ENCODE results near the gene RNF115. TPM values are rescaled to one million over a fixed set of nuclear protein-coding genes. Genes with fewer than 3 reads are reported as not detected.

Gene RNF115
- polyA plus RNA-seq, 2 of the 4 experiments (the other 2 are of a cell fraction): 8.5 to 18.8 TPM

- peak; percentile 82 to 89 for ATAC-seq
- FAIRE-seq: no peak
- peak within 1 kb of the TSS; percentile 82 to 95 for H3K27ac ChIP-seq
- no peak for TF ChIP-seq CBX8 (IDR thresholded peaks at IDR 0.05)
- TF ChIP-seq SREBF2 (IDR thresholded peaks at IDR 0.05): no peak
- peak; percentile 57 to 66 for TF ChIP-seq RAD21 (conservative IDR thresholded peaks at IDR 0.05 in 1 of 2, IDR thresholded peaks at IDR 0.05 in 1 of 2)
- TF ChIP-seq RNF2 (IDR thresholded peaks at IDR 0.05; ENCODE audit: borderline replicate concordance, low read depth): no peak
- no peak for TF ChIP-seq CBX2 (IDR thresholded peaks at IDR 0.05; ENCODE audit: borderline replicate concordance, low read depth)
- TF ChIP-seq EHMT2 (IDR thresholded peaks at IDR 0.05; ENCODE audit: low read depth): no peak
- TF ChIP-seq, protein P1, sequence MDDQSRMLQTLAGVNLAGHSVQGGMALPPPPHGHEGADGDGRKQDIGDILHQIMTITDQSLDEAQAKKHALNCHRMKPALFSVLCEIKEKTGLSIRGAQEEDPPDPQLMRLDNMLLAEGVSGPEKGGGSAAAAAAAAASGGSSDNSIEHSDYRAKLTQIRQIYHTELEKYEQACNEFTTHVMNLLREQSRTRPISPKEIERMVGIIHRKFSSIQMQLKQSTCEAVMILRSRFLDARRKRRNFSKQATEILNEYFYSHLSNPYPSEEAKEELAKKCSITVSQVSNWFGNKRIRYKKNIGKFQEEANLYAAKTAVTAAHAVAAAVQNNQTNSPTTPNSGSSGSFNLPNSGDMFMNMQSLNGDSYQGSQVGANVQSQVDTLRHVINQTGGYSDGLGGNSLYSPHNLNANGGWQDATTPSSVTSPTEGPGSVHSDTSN (IDR thresholded peaks at IDR 0.05): 0 out of 2 replicates have a peak, but pooled peaks have one; percentile 26
- no peak for TF ChIP-seq KDM5A (IDR thresholded peaks at IDR 0.05)
- no peak for TF ChIP-seq CHD4 (IDR thresholded peaks at IDR 0.05; ENCODE audit: borderline replicate concordance)
- TF ChIP-seq, protein P2, sequence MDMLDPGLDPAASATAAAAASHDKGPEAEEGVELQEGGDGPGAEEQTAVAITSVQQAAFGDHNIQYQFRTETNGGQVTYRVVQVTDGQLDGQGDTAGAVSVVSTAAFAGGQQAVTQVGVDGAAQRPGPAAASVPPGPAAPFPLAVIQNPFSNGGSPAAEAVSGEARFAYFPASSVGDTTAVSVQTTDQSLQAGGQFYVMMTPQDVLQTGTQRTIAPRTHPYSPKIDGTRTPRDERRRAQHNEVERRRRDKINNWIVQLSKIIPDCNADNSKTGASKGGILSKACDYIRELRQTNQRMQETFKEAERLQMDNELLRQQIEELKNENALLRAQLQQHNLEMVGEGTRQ (IDR thresholded peaks at IDR 0.05): no peak
- TF ChIP-seq POLR2A (IDR thresholded peaks at IDR 0.05; ENCODE audit: low read length): peak; percentile 51
- TF ChIP-seq FOSL2 (IDR thresholded peaks at IDR 0.05): no peak
- no peak for TF ChIP-seq FOSL2 (CRISPR knock-in tag; IDR thresholded peaks at IDR 0.05)
- peak; percentile 92 for TF ChIP-seq CTCF (IDR thresholded peaks at IDR 0.05)
- peak; percentile 85 for TF ChIP-seq SMC3 (IDR thresholded peaks at IDR 0.05)
- TF ChIP-seq HOXA7 (CRISPR knock-in tag; IDR thresholded peaks at IDR 0.05): no peak
- no peak for TF ChIP-seq JUNB (IDR thresholded peaks at IDR 0.05)
- TF ChIP-seq MAFK (IDR thresholded peaks at IDR 0.05; ENCODE audit: partially characterized antibody): no peak
- no peak for TF ChIP-seq TP53 (CRISPR knock-in tag; IDR thresholded peaks at IDR 0.05)
- TF ChIP-seq GATA3 (IDR thresholded peaks at IDR 0.05; ENCODE audit: borderline replicate concordance): no peak
- no peak for TF ChIP-seq MAZ (IDR thresholded peaks at IDR 0.05; ENCODE audit: borderline replicate concordance, low read depth, low read length)
- no peak for TF ChIP-seq TFCP2L1 (CRISPR knock-in tag; IDR thresholded peaks at IDR 0.05)
- peak in 1 of 2 experiments; percentile 39; a peak in 1 of 5 replicates for TF ChIP-seq JUN (IDR thresholded peaks at IDR 0.05)
- no peak for TF ChIP-seq ZC3H11A (IDR thresholded peaks at IDR 0.05)
- no peak for TF ChIP-seq RARB (CRISPR knock-in tag; IDR thresholded peaks at IDR 0.05)
- TF ChIP-seq POLR2AphosphoS2 (conservative IDR thresholded peaks at IDR 0.05; ENCODE audit: low read length): peak; percentile 37; the same call in 1 of the 2 replicates
- TF ChIP-seq BHLHE40 (IDR thresholded peaks at IDR 0.05; ENCODE audit: low read depth, low read length): no peak
- TF ChIP-seq KDM1A (IDR thresholded peaks at IDR 0.05; ENCODE audit: low read depth): no peak
- TF ChIP-seq HES2 (IDR thresholded peaks at IDR 0.05): no peak
- no peak; the same call in 1 of the 2 replicates for TF ChIP-seq MYC (IDR thresholded peaks at IDR 0.05; ENCODE audit: borderline replicate concordance, low read length)
- TF ChIP-seq, protein P3, sequence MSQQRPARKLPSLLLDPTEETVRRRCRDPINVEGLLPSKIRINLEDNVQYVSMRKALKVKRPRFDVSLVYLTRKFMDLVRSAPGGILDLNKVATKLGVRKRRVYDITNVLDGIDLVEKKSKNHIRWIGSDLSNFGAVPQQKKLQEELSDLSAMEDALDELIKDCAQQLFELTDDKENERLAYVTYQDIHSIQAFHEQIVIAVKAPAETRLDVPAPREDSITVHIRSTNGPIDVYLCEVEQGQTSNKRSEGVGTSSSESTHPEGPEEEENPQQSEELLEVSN (IDR thresholded peaks at IDR 0.05; ENCODE audit: borderline replicate concordance, low read depth): peak; percentile 78
- peak; percentile 35 for TF ChIP-seq CHD2 (IDR thresholded peaks at IDR 0.05; ENCODE audit: low read length, partially characterized antibody)
- TF ChIP-seq ZNF302 (CRISPR knock-in tag; IDR thresholded peaks at IDR 0.05): no peak
- TF ChIP-seq, protein P4, sequence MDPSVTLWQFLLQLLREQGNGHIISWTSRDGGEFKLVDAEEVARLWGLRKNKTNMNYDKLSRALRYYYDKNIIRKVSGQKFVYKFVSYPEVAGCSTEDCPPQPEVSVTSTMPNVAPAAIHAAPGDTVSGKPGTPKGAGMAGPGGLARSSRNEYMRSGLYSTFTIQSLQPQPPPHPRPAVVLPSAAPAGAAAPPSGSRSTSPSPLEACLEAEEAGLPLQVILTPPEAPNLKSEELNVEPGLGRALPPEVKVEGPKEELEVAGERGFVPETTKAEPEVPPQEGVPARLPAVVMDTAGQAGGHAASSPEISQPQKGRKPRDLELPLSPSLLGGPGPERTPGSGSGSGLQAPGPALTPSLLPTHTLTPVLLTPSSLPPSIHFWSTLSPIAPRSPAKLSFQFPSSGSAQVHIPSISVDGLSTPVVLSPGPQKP (IDR thresholded peaks at IDR 0.05; ENCODE audit: low read depth, low read length): no peak
- TF ChIP-seq HEYL (CRISPR knock-in tag; IDR thresholded peaks at IDR 0.05): no peak
- TF ChIP-seq RCOR1 (IDR thresholded peaks at IDR 0.05; ENCODE audit: low read depth, low read length): no peak
- TF ChIP-seq, protein P5, sequence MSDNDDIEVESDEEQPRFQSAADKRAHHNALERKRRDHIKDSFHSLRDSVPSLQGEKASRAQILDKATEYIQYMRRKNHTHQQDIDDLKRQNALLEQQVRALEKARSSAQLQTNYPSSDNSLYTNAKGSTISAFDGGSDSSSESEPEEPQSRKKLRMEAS (IDR thresholded peaks at IDR 0.05): peak; percentile 59; the same call in 1 of the 2 replicates
- TF ChIP-seq CEBPB (IDR thresholded peaks at IDR 0.05): no peak
These were observed 21.7 kb upstream of the RNF115 start, which contains the start of gene NUDT17 for GRCh38 chr1:145845514-145846161. TSS of gene NUDT17 (plus strand) at chr1:145845630. CDS start at chr1:145845641, 11 bp downstream.

More at GRCh38 chr1:145845514-145846161, 21.7 kb upstream of the RNF115 start, which contains the start of gene NUDT17:
- WGBS (ENCODE audit: missing lambda C conversion rate): under 1% methylated on average over 36 of the region's 50 CpGs
- peak; percentile 79 to 93 for DNase-seq (ENCODE audit: low read depth in 1 of 2, low spot score in 1 of 2)
- ChIA-PET CTCF (interaction anchor here (0.7 to 7.8 kb wide), 56 partner anchors 7 to 186 kb away, joined by 3 to 185 read pairs (median 5); partner anchors contain the start of genes ANKRD35, HJV, ITGA10 and LIX1L), POLR2A (interaction anchor here (0.5 to 3.3 kb wide), 10 partner anchors 11 to 186 kb away, joined by 3 to 48 read pairs (median 6); partner anchors contain the start of genes ANKRD35, ITGA10, LIX1L and PIAS3)
- H3K4me2 ChIP-seq: peak within 1 kb of the TSS; percentile 95
- peak within 1 kb of the TSS; percentile 55 for H3K4me3 ChIP-seq
- no peaks in the 10 kb centered on the region for H3K9me3 ChIP-seq
- peaks cover 4% of the 10 kb centered on the region; the same call in 1 of the 3 replicates for H3K4me1 ChIP-seq

Data from A549 (cell line).